SK-N-MC (cell line): ENCODE results near the gene CTNNBIP1.

Experiments used
- EZH2 ChIP-seq: fragments of 200-600 bp; sonication (generic); IDR thresholded peaks from one replicate; pipeline ENCODE4 v1.6.1; 2017; ENCODE audit warnings: antibody characterized with exemption
- FOXP2 ChIP-seq: optimal IDR thresholded peaks from 2 replicates; pipeline ENCODE3; 2011; ENCODE audit warnings: mild to moderate bottlenecking, moderate library complexity; ENCODE audit not compliant: insufficient read depth; ENCODE audit errors: extremely low read length, control extremely low read depth
- POLR2AphosphoS5 ChIP-seq: IDR thresholded peaks from 2 replicates; pipeline ENCODE4 v1.6.1; 2012; ENCODE audit warnings: mild to moderate bottlenecking, low read depth, low read length, borderline replicate concordance

DNA sequence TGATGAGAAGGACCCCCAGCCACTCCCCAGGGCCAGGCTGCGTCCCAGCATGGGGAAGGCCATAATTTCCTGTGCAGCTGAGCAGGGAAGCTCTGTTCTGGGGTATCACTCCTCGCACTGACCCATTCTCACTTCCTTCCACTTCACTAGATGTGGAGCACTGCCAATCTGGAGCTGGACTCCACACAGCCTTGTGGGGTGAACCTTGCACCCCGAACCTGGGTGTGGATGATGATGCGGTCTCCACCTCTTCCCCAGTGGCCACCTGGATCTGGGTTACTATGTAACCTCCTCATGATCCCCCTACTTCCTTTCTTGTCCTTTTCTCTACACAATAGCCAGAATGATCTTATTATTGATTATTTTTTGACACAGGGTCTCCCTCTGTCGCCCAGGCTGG is 36.7 kb downstream of the CTNNBIP1 start:
- TF ChIP-seq EZH2 (no peak), POLR2AphosphoS5 (no peak), FOXP2 (no peak)
